GM20000 (cell line): ENCODE measurements around the gene PTBP1.

Experiments
- DNase-seq: peaks from one replicate; pipeline ENCODE4 v3.0.0; 2012; ENCODE audit warnings: low spot score
- CTCF ChIP-seq: IDR thresholded peaks from 2 replicates; pipeline ENCODE4 v1.5.1; 2012; ENCODE audit warnings: mild to moderate bottlenecking, control low read depth; ENCODE audit errors: extremely low read depth, missing control alignments

Gene PTBP1

GRCh38 chr19:754530-754929 lies 42.7 kb upstream of the PTBP1 start:
- TF ChIP-seq CTCF = no peak
- DNase-seq = no peak

GRCh38 chr19:755063-755462 lies 42.2 kb upstream of the PTBP1 start:
- no peak for DNase-seq
- no peak for TF ChIP-seq CTCF

GRCh38 chr19:756236-756635 lies 41.0 kb upstream of the PTBP1 start:
- no peak for DNase-seq
- TF ChIP-seq CTCF = no peak

GRCh38 chr19:756821-757688 lies 40.2 kb upstream of the PTBP1 start:
- no peak for DNase-seq
- TF ChIP-seq CTCF = no peak

- no peak for TF ChIP-seq CTCF
- DNase-seq = no peak
Observed at GRCh38 chr19:757811-758668, 39.2 kb upstream of the PTBP1 start.

- no peak for TF ChIP-seq CTCF
- no peak for DNase-seq
Observed at GRCh38 chr19:763181-763580, 34.1 kb upstream of the PTBP1 start.

GRCh38 chr19:763869-764268 lies 33.4 kb upstream of the PTBP1 start:
- DNase-seq = no peak
- TF ChIP-seq CTCF = no peak
